Thyroid gland (tissue), 4 donors: ENCODE measurements around the gene RBMS1.

Experiments used
- POLR2A ChIP-seq, 2 donors: fragments of 450-650 bp; IDR thresholded peaks; one replicate each; pipeline ENCODE4 v1.6.1; 2017; ENCODE audit warnings: antibody characterized with exemption in 2 of 2, mild to moderate bottlenecking in 2 of 2, moderate library complexity in 1 of 2
- TF ChIP-seq, protein P1 (sequence below), 6 experiments: fragments of 200-600 bp in 3 of 6; fragments of 450-650 bp in 3 of 6; sonication (generic) in 3 of 6; IDR thresholded peaks; one replicate each; pipeline ENCODE4 v1.5.1; 2016 to 2019; ENCODE audit warnings: antibody characterized with exemption in 6 of 6, mild to moderate bottlenecking in 2 of 6, inconsistent platforms in 1 of 6, moderate library complexity in 1 of 6

DNA sequence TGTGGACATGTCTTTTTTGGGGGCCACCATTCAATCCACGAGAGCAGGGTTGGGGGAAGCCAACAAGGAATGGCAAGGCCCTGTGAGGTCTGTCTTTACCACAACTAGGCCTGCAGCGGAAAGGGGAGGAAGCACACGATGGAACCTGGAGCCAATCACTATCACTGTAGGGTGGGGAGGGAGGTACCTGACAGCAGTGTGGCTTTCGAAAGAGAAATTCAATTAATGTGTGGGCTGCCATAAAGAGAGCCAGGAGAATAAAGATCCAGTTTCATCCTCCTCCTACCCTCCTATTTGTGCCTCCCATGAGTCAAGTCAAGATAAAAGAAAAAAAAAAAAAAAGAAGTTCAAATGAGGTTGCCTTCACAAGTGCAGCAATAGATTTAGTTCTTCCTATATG is 18.9 kb upstream of the RBMS1 start:
- TF ChIP-seq, protein P1, sequence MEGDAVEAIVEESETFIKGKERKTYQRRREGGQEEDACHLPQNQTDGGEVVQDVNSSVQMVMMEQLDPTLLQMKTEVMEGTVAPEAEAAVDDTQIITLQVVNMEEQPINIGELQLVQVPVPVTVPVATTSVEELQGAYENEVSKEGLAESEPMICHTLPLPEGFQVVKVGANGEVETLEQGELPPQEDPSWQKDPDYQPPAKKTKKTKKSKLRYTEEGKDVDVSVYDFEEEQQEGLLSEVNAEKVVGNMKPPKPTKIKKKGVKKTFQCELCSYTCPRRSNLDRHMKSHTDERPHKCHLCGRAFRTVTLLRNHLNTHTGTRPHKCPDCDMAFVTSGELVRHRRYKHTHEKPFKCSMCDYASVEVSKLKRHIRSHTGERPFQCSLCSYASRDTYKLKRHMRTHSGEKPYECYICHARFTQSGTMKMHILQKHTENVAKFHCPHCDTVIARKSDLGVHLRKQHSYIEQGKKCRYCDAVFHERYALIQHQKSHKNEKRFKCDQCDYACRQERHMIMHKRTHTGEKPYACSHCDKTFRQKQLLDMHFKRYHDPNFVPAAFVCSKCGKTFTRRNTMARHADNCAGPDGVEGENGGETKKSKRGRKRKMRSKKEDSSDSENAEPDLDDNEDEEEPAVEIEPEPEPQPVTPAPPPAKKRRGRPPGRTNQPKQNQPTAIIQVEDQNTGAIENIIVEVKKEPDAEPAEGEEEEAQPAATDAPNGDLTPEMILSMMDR (IDR thresholded peaks at IDR 0.05): no peak
- no peak for TF ChIP-seq POLR2A (IDR thresholded peaks at IDR 0.05)
